Activated CD4-positive, alpha-beta T cell treated with anti-CD3 and anti-CD28 coated beads, Interleukin-2, amount 50 U/mL, for 24 hours (primary cell): Measurements from ENCODE around the gene COL4A4.
"Not testable (repeated sequence)": the region's sequence is repeated elsewhere in the genome, so short reads cannot be mapped to it uniquely, and the experiment has no call there.

ENCODE experiments used
- DNase-seq, 2 donors: peaks; one replicate each; pipeline ENCODE4 v3.0.0-alpha.2; 2020; ENCODE audit warnings: low read depth in 1 of 2, low spot score in 1 of 2

COL4A4 gene

GRCh38 chr2:227163998-227164762 lies at the start of gene COL4A4, which contains the start of gene COL4A3:
Gene COL4A4 (minus strand): TSS chr2:227164205. CDS start chr2:227147483, 16,722 bp downstream.
Gene COL4A3 (plus strand): TSS chr2:227164624. CDS start chr2:227164727, 103 bp downstream.
- no peak for DNase-seq

DNA sequence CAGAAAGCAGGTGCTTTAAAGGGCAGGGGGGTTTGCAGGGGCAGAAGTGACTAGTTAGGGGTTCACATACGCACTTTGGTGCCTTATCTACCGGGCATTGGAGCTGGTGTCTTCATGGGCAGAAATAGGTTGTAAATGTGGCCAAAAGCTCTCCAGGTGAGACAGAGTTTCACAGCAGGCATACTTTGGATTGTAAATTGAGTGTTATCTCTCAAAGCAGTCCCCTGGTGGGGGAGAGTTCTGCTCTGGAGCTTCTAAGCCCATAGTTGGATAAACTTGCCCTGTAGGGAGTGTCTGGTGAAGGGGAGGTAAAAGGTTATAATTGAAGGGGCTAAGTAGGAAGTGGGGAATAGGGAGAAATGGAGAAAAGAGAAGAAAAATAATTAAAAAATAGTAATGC lies 43.6 kb upstream of the COL4A4 start:
- no peak for DNase-seq

- DNase-seq = no peak
These were observed 42.4 kb upstream of the COL4A4 start for GRCh38 chr2:227206406-227206805.

GRCh38 chr2:227205701-227206100 lies 41.7 kb upstream of the COL4A4 start:
- no peak for DNase-seq

DNA sequence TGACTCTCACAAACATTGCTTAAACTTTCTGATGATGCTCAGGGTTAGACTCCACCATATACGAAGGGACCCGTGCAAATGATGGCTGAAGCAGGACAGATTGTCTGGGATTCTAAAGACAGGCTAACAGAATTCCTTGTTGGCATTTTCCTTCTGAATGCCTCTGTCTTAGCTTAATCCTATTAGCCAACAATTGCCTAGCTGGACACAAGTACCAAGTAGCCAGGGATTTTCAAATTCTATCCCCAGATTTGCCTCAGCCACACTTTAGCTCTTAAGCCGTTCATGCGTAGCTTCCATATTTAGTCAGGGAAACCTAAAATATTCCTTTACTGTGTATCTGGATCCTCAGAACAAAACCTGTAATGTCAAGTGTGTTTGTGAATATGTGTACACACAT lies 40.4 kb upstream of the COL4A4 start:
- DNase-seq = no peak

DNA sequence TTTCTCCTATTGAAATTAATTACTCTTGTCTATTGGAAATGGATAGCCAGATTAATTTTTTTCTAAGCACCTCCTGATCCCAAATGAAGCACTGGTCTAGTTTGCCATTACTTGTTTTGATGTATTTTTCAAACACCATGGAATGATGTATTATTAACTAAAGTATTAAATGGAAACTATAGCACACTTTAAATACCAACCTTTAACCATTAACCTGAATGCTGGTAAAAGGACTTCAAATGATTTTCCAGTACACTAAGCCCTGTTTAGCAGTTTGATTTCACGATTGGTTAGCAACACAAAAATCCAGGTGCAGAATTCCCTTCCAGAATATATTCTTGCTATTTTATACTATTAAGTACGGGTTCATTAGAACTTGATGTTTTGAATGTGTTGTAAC lies 37.8 kb upstream of the COL4A4 start:
- no peak for DNase-seq

DNA sequence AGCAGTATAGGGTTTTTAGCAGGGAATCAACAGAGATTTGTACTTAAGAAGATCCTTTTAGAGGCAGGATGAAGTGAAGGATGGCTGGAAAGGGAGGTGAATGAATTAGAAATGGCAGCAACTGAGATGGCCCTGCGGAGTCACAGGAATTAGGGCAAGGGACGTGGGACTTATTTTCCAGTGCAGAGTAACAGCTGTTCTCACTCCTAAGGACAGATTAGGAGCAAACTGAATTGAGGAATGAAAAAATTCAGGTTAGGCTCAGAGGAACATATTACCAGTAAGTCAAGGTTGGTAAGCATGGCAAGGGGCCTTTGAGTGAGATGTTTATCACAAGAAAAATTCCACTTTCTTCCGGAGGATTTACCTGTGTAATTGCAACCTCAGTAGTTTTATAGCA lies 34.9 kb upstream of the COL4A4 start:
- DNase-seq = no peak

GRCh38 chr2:227194219-227194618 lies 30.2 kb upstream of the COL4A4 start:
- DNase-seq = no peak

- no peak for DNase-seq
These were observed 28.5 kb upstream of the COL4A4 start for GRCh38 chr2:227192491-227192890.

GRCh38 chr2:227191367-227191766 lies 27.4 kb upstream of the COL4A4 start:
- no peak for DNase-seq

GRCh38 chr2:227188292-227188691 lies 24.3 kb upstream of the COL4A4 start:
- no peak for DNase-seq

DNA sequence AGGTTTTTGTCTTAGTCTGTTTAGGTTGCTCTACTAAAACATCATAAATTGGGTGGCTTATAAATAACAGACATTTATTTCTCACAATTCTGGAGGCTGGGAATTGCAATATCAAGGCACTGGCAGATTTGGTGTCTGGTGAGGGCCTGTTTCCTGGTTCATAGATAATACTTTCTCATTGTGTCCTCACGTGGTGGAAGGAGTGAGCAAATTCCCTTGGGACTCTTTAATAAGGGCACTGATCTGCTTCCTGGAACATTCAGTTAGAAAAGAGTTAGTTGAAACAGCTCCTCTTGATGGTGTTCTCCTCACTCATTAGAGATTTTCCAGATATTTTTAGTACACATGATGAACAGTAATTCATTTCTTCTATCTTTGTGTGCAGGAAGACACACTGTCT lies 22.7 kb upstream of the COL4A4 start:
- DNase-seq = no peak

- no peak for DNase-seq
These were observed 21.7 kb upstream of the COL4A4 start for GRCh38 chr2:227185615-227186232.

GRCh38 chr2:227183657-227184367 lies 19.8 kb upstream of the COL4A4 start:
- no peak for DNase-seq

- DNase-seq = no peak
These were observed 18.8 kb upstream of the COL4A4 start for GRCh38 chr2:227182765-227183164.

- DNase-seq = no peak
These were observed 16.8 kb upstream of the COL4A4 start for GRCh38 chr2:227180770-227181169.

DNA sequence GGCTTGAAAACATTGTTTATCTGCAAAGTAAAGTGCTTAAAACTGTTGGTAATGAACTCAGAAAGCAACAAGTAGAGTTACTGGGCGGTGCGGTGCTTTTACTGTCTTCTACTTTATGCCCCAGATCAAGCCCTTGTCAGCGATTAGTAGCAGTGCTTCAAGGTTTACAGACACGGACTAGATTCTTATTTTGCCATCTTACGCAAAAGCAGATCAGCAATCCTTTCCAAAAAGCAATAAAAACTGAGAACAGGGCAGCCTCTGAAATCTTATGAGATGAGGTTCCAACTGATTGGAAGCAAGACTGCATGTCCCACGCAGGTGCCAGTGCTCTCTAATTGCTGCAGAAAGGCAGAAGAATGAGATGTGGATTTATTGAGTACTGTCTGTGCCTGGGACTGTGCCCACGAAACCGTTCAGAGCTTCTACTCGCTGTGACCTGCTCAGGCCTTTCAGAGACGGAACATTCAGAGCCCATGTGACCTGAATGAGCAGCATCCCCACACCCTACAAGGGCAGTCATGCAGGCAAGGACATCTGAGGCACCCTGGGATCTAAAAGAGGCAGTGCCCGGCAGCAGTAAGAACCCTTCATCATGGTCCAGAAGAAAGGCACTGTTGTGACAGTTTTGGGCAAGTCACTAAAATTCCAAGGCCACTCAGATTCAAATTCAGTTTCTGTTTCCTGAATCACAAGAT lies 16.1 kb upstream of the COL4A4 start:
- DNase-seq = no peak

GRCh38 chr2:227177592-227178336 lies 13.8 kb upstream of the COL4A4 start:
- DNase-seq = no peak

DNA sequence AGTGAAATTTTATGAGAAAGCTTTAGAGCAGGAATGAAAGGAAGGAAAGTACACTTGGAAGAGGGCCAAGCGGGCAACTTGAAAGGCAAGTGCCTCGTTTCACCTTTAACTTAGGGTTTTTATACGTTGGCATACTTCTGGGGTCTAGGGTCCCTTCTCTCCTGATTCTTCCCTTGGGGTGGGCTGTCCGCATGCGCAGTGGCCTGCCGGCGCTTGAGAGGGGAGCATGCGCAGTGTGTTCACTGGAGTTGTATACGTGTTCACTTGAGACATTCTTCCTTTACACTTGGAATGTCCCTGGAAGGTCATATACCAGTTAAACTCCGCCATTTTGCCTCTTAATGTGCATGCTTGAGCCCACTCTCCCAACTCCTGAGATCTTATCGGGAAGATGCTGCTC lies 7.8 kb upstream of the COL4A4 start:
- DNase-seq = not testable (repeated sequence)

DNA sequence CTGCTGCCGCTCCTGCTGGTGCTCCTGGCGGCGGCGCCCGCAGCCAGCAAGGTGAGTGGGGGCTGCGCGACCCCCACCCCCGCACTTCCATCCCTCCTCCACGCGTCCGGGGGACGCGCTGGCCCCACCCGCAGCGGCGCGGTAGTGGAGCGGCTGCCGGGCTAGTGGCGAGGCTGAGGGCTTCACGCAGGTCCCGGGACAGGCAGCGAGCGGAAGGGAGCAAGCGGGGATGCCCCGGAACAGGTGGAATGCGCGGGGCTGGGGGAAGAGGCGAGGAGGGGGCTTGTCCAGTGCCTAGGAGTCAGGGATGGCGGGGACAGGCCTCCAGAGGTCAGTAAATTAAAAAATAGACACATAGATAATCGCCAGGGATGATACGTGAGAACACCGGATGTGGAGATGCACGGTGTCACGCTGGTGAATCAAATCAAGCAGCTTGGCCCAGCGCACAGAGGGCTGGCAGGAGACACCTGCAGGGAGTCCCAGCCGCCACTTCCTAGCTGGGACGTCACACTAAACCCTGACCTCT lies 822 bp upstream of the COL4A4 start:
- DNase-seq = no peak
